Kidney (tissue), 14 donors: ENCODE results near the gene SF3A1. TPM values are rescaled to one million over a fixed set of nuclear protein-coding genes. Genes with fewer than 3 reads are reported as not detected.

Experiments used
- DNase-seq, 5 donors: peaks; one replicate each; pipeline ENCODE4 v3.0.0-alpha.2; 2013 to 2020
- FAIRE-seq: peaks from 2 replicates; lab custom pipeline; 2012; peaks lifted over from hg19 to GRCh38; lab: Jason Lieb, UNC
- H3K27ac ChIP-seq, 2 donors: one replicate each; pipeline ENCODE4 v1.7.0; 2013; ENCODE audit warnings: low read depth in 2 of 2, low read length in 2 of 2, inconsistent platforms in 1 of 2
- H3K27me3 ChIP-seq: one replicate; pipeline ENCODE4 v1.7.1; 2013; ENCODE audit warnings: low read length, inconsistent platforms; ENCODE audit not compliant: control insufficient read depth, insufficient read depth
- H3K36me3 ChIP-seq, 3 donors: one replicate each; pipeline versions ENCODE4 v1.7.0 to v1.7.1; 2013; ENCODE audit warnings: low read length in 3 of 3, control low read depth in 1 of 3, inconsistent platforms in 1 of 3; ENCODE audit not compliant: insufficient read depth in 3 of 3, control insufficient read depth in 2 of 3
- H3K4me1 ChIP-seq, 3 donors: one replicate each; pipeline versions ENCODE4 v1.7.0 to v1.7.1; 2013; ENCODE audit warnings: low read length in 3 of 3, inconsistent platforms in 1 of 3, low read depth in 1 of 3; ENCODE audit not compliant: control insufficient read depth in 2 of 3, insufficient read depth in 2 of 3
- H3K4me3 ChIP-seq, 3 donors: one replicate each; pipeline versions ENCODE4 v1.7.0 to v1.8.1; 2013; ENCODE audit warnings: low read length in 3 of 3, control low read depth in 1 of 3, inconsistent platforms in 1 of 3
- H3K9ac ChIP-seq, 3 donors: one replicate each; pipeline versions ENCODE4 v1.7.0 to v1.7.1; 2013; ENCODE audit warnings: low read length in 3 of 3, control low read depth in 1 of 3, inconsistent platforms in 1 of 3
- H3K9me3 ChIP-seq, 3 donors: one replicate each; pipeline versions ENCODE4 v1.7.0 to v1.7.1; 2013; ENCODE audit warnings: low read length in 3 of 3, control low read depth in 1 of 3, inconsistent platforms in 1 of 3; ENCODE audit not compliant: control insufficient read depth in 2 of 3, insufficient read depth in 1 of 3
- CTCF ChIP-seq: IDR thresholded peaks from 3 replicates; pipeline ENCODE4 v1.5.1; 2012; ENCODE audit warnings: mild to moderate bottlenecking, moderate library complexity, borderline replicate concordance; ENCODE audit not compliant: insufficient read depth; ENCODE audit errors: extremely low read depth
- intact Hi-C: fragments of 100-400 bp; cut with DNase I; formaldehyde crosslinking; loops from one replicate; pipeline ENCODE4 v1.11.1; 2022
- polyA plus RNA-seq: library from polyadenylated mRNA; stranded (reverse); fragments of 350-450 nt; fragmentation: Illumina TruSeq; extraction: RNeasy Lipid Tissue Mini Kit (QIAGEN cat#74804); gene quantifications from one replicate; pipeline ENCODE4 v1.2.3, GENCODE V29; 2014; ENCODE audit warnings: low read depth, low replicate concordance; ENCODE audit not compliant: insufficient read depth
- total RNA-seq: library from RNA; stranded (reverse); fragmentation: NEBNext Ultra II Directional; extraction: Animal tissue kit (Norgen Biotek cat#: 25700); gene quantifications from one replicate; pipeline ENCODE4 v1.2.1, GENCODE V29; 2021
- donor health status: control.
- donor health status: control.
- donor health status: control.
- donor health status: control.
- donor health status: control.
- donor health status: DM: yes; HTN: yes; CAD: no.
- donor health status: Normal renal cell carcinoma (clear cell type).

SF3A1 gene
- total and polyA plus RNA-seq, 2 donors from 2014 or later, result 23.7 to 179 TPM

- Histone ChIP-seq H3K36me3 (peaks cover 2 to 7% (median 4%) of the 10 kb centered on the region in 3 donors), H3K9ac (peak overlapping the region in 2 of 3 donors; percentile 71 to 74), H3K4me3 (peak overlapping the region in 2 of 3 donors; percentile 80 to 86), H3K27me3 (no peaks in the 10 kb centered on the region), H3K4me1 (peaks cover 0 to 44% (median 38%) of the 10 kb centered on the region in 3 donors), H3K27ac (peak overlapping the region; percentile 86 to 88), H3K9me3 (no peaks in the 10 kb centered on the region)
- intact Hi-C loops, result no loop called here
- FAIRE-seq (no peak), DNase-seq (no peak)
- TF ChIP-seq CTCF, result no peak
Measured at GRCh38 chr22:30325065-30325720, 31.5 kb downstream of the SF3A1 start.

- peak overlapping the region in 2 of 3 donors; percentile 80 to 86 for H3K4me3 ChIP-seq
- no peak for DNase-seq
- no peak for TF ChIP-seq CTCF
- peaks cover 2 to 9% (median 7%) of the 10 kb centered on the region in 3 donors for H3K36me3 ChIP-seq
- peaks cover 0 to 52% (median 48%) of the 10 kb centered on the region in 3 donors for H3K4me1 ChIP-seq
- H3K9ac ChIP-seq, result peak overlapping the region in 1 of 3 donors; percentile 74
- intact Hi-C loops, result no loop called here
- peak overlapping the region; percentile 51 to 88 for H3K27ac ChIP-seq
- no peaks in the 10 kb centered on the region for H3K9me3 ChIP-seq
- FAIRE-seq, result no peak
- no peaks in the 10 kb centered on the region for H3K27me3 ChIP-seq
Measured at GRCh38 chr22:30324014-30324730, 32.5 kb downstream of the SF3A1 start.

- Histone ChIP-seq H3K27ac (peak overlapping the region in 1 of 2 donors; percentile 12), H3K27me3 (no peaks in the 10 kb centered on the region), H3K4me1 (peaks cover 0 to 58% (median 57%) of the 10 kb centered on the region in 3 donors), H3K9me3 (no peaks in the 10 kb centered on the region), H3K36me3 (peaks cover 2 to 9% (median 7%) of the 10 kb centered on the region in 3 donors), H3K4me3 (no peak overlapping the region), H3K9ac (no peak overlapping the region)
- no peak for FAIRE-seq
- no peak for TF ChIP-seq CTCF
- no peak for DNase-seq
- intact Hi-C loops, result no loop called here
Measured at GRCh38 chr22:30323246-30323645, 33.4 kb downstream of the SF3A1 start.
